HepG2 (cell line): ENCODE data around the gene ZNF740. TPM values are rescaled to one million over a fixed set of nuclear protein-coding genes. Genes with fewer than 3 reads are reported as not detected.
"Not testable (repeated sequence)": the region's sequence is repeated elsewhere in the genome, so short reads cannot be mapped to it uniquely, and the experiment has no call there.

ENCODE experiments used
- ATAC-seq: fragments of 200-7000 bp; cut with Tn5 transposase; 3 replicates; pipeline ENCODE4 v1.9.1; 2020; ENCODE audit warnings: mild to moderate bottlenecking, moderate library complexity
- BruUV-seq: library from RNA; stranded (reverse); fragments of 400-500 nt; replicated peaks from 2 replicates; lab custom pipeline; 2021; lab: Mats Ljungman, UMichigan
- CTCF ChIA-PET: fragments of 300-600 bp; formaldehyde crosslinking; extraction: SDS; loops from one replicate; lab custom pipeline; 2021; ENCODE audit warnings: low total read pairs, inconsistent platforms, low intra/inter-chr PET ratio; lab: Yijun Ruan, JAX
- POLR2A ChIA-PET: fragments of 350-600 bp; sonication (Branson Sonifier 250); formaldehyde crosslinking; loops from one replicate; lab custom pipeline; 2020; ENCODE audit warnings: antibody characterized with exemption, inconsistent platforms; lab: Yijun Ruan, JAX
- DNase-seq: peaks from one replicate; pipeline ENCODE4 v3.0.0-alpha.2; 2015; ENCODE audit warnings: low spot score
- FAIRE-seq: peaks from 3 replicates; lab custom pipeline; 2011; peaks lifted over from hg19 to GRCh38; lab: Jason Lieb, UNC
- H2AFZ ChIP-seq: one replicate; pipeline ENCODE4 v1.6.1; 2011; ENCODE audit warnings: low read length, inconsistent platforms
- H3K27ac ChIP-seq: fragments of 300-600 bp; 3 replicates; pipeline ENCODE4 v1.8.0; 2011; ENCODE audit warnings: mixed run types, mild to moderate bottlenecking, mixed read lengths, low read length, inconsistent platforms; ENCODE audit not compliant: insufficient read depth; ENCODE audit errors: extremely low read length
- H3K27me3 ChIP-seq, 2 experiments: fragments of 200-600 bp in 1 of 2; 2 replicates in 1 of 2; 3 replicates in 1 of 2; pipeline versions ENCODE4 v1.6.0 to v1.8.0; 2011; ENCODE audit warnings: low read length in 2 of 2, mild to moderate bottlenecking in 2 of 2, moderate library complexity in 2 of 2, inconsistent platforms in 1 of 2; ENCODE audit not compliant: insufficient read depth in 2 of 2, control insufficient read depth in 1 of 2
- H3K36me3 ChIP-seq, 2 experiments: fragments of 200-600 bp in 1 of 2; replicated peaks in 1 of 2; 2 replicates in 1 of 2; 3 replicates in 1 of 2; pipeline versions ENCODE4 v1.5.1 to v1.8.0; 2011; ENCODE audit warnings: low read length in 2 of 2, inconsistent platforms in 1 of 2; ENCODE audit not compliant: insufficient read depth in 2 of 2, control insufficient read depth in 1 of 2
- H3K4me1 ChIP-seq: 2 replicates; pipeline ENCODE4 v1.5.1; 2012; ENCODE audit warnings: low read length, inconsistent platforms; ENCODE audit not compliant: insufficient read depth
- H3K4me2 ChIP-seq: 2 replicates; pipeline ENCODE4 v1.6.0; 2011; ENCODE audit warnings: low read depth, low read length, inconsistent platforms
- H3K4me3 ChIP-seq, 3 experiments: fragments of 200-600 bp in 1 of 3; sonication (generic), shearing (Covaris generic) in 1 of 3; replicated peaks in 1 of 3; 2 replicates each; pipeline ENCODE4 v1.5.1; 2011 to 2016; ENCODE audit warnings: low read length in 3 of 3, inconsistent platforms in 2 of 3, low read depth in 2 of 3, mild to moderate bottlenecking in 2 of 3, control low read depth in 1 of 3, mixed read lengths in 1 of 3; ENCODE audit not compliant: insufficient read depth in 1 of 3
- H3K79me2 ChIP-seq: one replicate; pipeline ENCODE4 v1.6.1; 2011; ENCODE audit warnings: low read length, inconsistent platforms; ENCODE audit not compliant: insufficient read depth
- H3K9ac ChIP-seq: 2 replicates; pipeline ENCODE4 v1.6.0; 2011; ENCODE audit warnings: mild to moderate bottlenecking, low read depth, low read length, inconsistent platforms; ENCODE audit not compliant: insufficient read depth
- H3K9me3 ChIP-seq: 2 replicates; pipeline ENCODE4 v1.5.1; 2012; ENCODE audit warnings: mild to moderate bottlenecking, low read length
- H4K20me1 ChIP-seq: 2 replicates; pipeline ENCODE4 v1.6.0; 2011; ENCODE audit warnings: inconsistent platforms, mild to moderate bottlenecking, low read length, moderate library complexity; ENCODE audit not compliant: insufficient read depth
- BCL6 ChIP-seq: IDR thresholded peaks from 2 replicates; pipeline ENCODE4 v1.6.1; 2016; ENCODE audit warnings: missing genetic modification reagents, missing compliant biosample characterization
- HIVEP1 ChIP-seq: sonication (generic); formaldehyde crosslinking; IDR thresholded peaks from 2 replicates; pipeline ENCODE4 v1.4.0; 2020; ENCODE audit warnings: mild to moderate bottlenecking, missing genetic modification reagents
- MBNL3 ChIP-seq: fragments of 250-450 bp; sonication (Bioruptor Pico); conservative IDR thresholded peaks from 2 replicates; pipeline ENCODE4 v1.8.0; 2022; ENCODE audit warnings: mild to moderate bottlenecking, inconsistent platforms
- SATB2 ChIP-seq: sonication (generic); formaldehyde crosslinking; IDR thresholded peaks from 2 replicates; pipeline ENCODE4 v1.5.0; 2020; ENCODE audit warnings: missing genetic modification reagents
- ZFX ChIP-seq: sonication (generic); formaldehyde crosslinking; IDR thresholded peaks from 2 replicates; pipeline ENCODE4 v1.4.0; 2020; ENCODE audit warnings: mild to moderate bottlenecking, low read depth, missing genetic modification reagents, moderate library complexity
- ZMYM3 ChIP-seq: sonication (generic); formaldehyde crosslinking; IDR thresholded peaks from 2 replicates; pipeline ENCODE4 v1.5.1; 2020; ENCODE audit warnings: mild to moderate bottlenecking, missing genetic modification reagents
- ZNF333 ChIP-seq: sonication (generic); formaldehyde crosslinking; IDR thresholded peaks from 2 replicates; pipeline ENCODE4 v1.4.0; 2020; ENCODE audit warnings: mild to moderate bottlenecking, missing genetic modification reagents, borderline replicate concordance
- ZNF33B ChIP-seq: sonication (generic); formaldehyde crosslinking; IDR thresholded peaks from 2 replicates; pipeline ENCODE4 v1.5.1; 2020; ENCODE audit warnings: mild to moderate bottlenecking, missing genetic modification reagents
- ZNF484 ChIP-seq: sonication (generic); formaldehyde crosslinking; IDR thresholded peaks from 2 replicates; pipeline ENCODE4 v1.5.1; 2020; ENCODE audit warnings: mild to moderate bottlenecking, low read depth, missing genetic modification reagents, borderline replicate concordance
- ZNF530 ChIP-seq: sonication (generic); formaldehyde crosslinking; IDR thresholded peaks from 2 replicates; pipeline ENCODE4 v1.5.0; 2020; ENCODE audit warnings: low read depth, mild to moderate bottlenecking, missing genetic modification reagents
- ZNF572 ChIP-seq: sonication (generic); formaldehyde crosslinking; IDR thresholded peaks from 2 replicates; pipeline ENCODE4 v1.5.1; 2020; ENCODE audit warnings: mild to moderate bottlenecking, missing genetic modification reagents
- WGBS: methylation state at CpG from one replicate; pipeline ENCODE4 v1.1.6; 2017; ENCODE audit warnings: low lambda C conversion rate; 5-methylcytosine and 5-hydroxymethylcytosine counted together
- in situ Hi-C: cut with HindIII; loops from 2 replicates; pipeline ENCODE4 v1.10.0; 2017; ENCODE audit warnings: low pct_unique_long_range_greater_than_20kb; ENCODE audit not compliant: extremely low pct_ligation_motif_present
- intact Hi-C: fragments of 100-400 bp; cut with micrococcal nuclease; formaldehyde crosslinking; loops from one replicate; pipeline ENCODE4 v1.10.0; 2022; ENCODE audit not compliant: unreplicated experiment
- polyA plus RNA-seq, 8 experiments: library from polyadenylated mRNA; depleted of rRNA in 3 of 8; stranded (reverse) in 7 of 8; unstranded in 1 of 8; fragments of >200 nt; fragmentation: Illumina TruSeq in 4 of 8; extraction: Trizol in 4 of 8; gene quantifications; 2 replicates each; pipeline versions ENCODE4 v1.2.1 to v1.2.3, GENCODE V29; 2011 to 2016; ENCODE audit warnings: low read depth in 4 of 8, missing spikeins in 1 of 8, mixed read lengths in 1 of 8; ENCODE audit not compliant: insufficient read depth in 1 of 8
- total RNA-seq, 5 experiments: library from RNA; depleted of rRNA; stranded (reverse); fragments of >200 nt; fragmentation: Illumina TruSeq; extraction: Trizol; gene quantifications; 2 replicates each; pipeline ENCODE4 v1.2.3, GENCODE V29; 2016; ENCODE audit warnings: low read depth in 1 of 5
- TF ChIP-seq, protein P1 (sequence below): sonication (generic); formaldehyde crosslinking; IDR thresholded peaks from 2 replicates; pipeline ENCODE4 v1.4.0; 2020; ENCODE audit warnings: missing genetic modification reagents
- TF ChIP-seq, protein P2 (sequence below), 2 experiments: sonication (generic) in 1 of 2; formaldehyde crosslinking in 1 of 2; IDR thresholded peaks; 2 replicates each; pipeline versions ENCODE4 v1.5.1 to v1.6.1; 2011 to 2020; ENCODE audit warnings: borderline replicate concordance in 1 of 2, low read depth in 1 of 2, low read length in 1 of 2, mild to moderate bottlenecking in 1 of 2, missing genetic modification reagents in 1 of 2, moderate library complexity in 1 of 2
- TF ChIP-seq, protein P3 (sequence below): sonication (generic); formaldehyde crosslinking; IDR thresholded peaks from 2 replicates; pipeline ENCODE4 v1.4.0; 2020; ENCODE audit warnings: low read depth, mild to moderate bottlenecking, missing genetic modification reagents

The ZNF740 gene
- total and polyA plus RNA-seq, 2 of the 13 experiments (the other 11 are each of a cell fraction or from before 2014, with no cell fraction given) = 16.9 to 19.0 TPM

DNA sequence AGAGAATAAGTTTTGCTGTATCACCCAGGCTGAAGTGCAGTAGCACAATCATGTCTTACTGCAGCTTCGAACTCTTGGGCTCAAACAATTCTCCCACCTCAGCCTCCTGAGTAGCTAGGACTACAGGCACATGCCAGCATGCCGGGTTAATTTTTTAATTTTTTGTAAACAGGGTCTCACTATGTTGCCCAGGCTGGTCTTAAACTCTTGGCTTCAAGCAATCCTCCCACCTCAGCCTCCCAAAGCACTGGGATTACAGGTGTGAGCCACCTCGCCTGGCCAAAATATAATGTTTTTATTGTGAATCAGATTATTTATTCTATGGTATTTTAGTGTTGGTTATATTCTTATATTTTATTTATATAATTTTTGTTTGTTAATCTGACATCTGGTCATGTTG, 3.8 kb upstream of the ZNF740 start:
- peaks cover under 1% of the 10 kb centered on the region in 2 experiments; a peak in 1 of 5 replicates for H3K36me3 ChIP-seq
- DNase-seq (no peak), FAIRE-seq (no peak), ATAC-seq (no peak)
- 96% methylated on average over 3 of the region's 3 CpGs for WGBS
- no peak overlapping the region for H3K4me2 ChIP-seq
- peaks cover 42% of the 10 kb centered on the region for H3K4me1 ChIP-seq
- CTCF ChIA-PET = no interaction called here
- no peak overlapping the region for H2AFZ ChIP-seq
- BruUV-seq = no TSS peak
- H4K20me1 ChIP-seq = no peaks in the 10 kb centered on the region; the same call in 1 of the 2 replicates
- peaks cover 8% of the 10 kb centered on the region for H3K79me2 ChIP-seq
- in situ Hi-C loops (no loop called here), intact Hi-C loops (no loop called here)
- no peak overlapping the region for H3K9ac ChIP-seq
- no peaks in the 10 kb centered on the region for H3K9me3 ChIP-seq
- POLR2A ChIA-PET = interaction anchor here (2.2 kb wide), 1 partner anchor 18 kb away, joined by 5 read pairs; no protein-coding TSS in a partner anchor
- no peak for TF ChIP-seq ZNF484 (CRISPR knock-in tag)
- no peak for TF ChIP-seq ZMYM3 (CRISPR knock-in tag)
- TF ChIP-seq ZNF33B = no peak
- TF ChIP-seq, protein P1, sequence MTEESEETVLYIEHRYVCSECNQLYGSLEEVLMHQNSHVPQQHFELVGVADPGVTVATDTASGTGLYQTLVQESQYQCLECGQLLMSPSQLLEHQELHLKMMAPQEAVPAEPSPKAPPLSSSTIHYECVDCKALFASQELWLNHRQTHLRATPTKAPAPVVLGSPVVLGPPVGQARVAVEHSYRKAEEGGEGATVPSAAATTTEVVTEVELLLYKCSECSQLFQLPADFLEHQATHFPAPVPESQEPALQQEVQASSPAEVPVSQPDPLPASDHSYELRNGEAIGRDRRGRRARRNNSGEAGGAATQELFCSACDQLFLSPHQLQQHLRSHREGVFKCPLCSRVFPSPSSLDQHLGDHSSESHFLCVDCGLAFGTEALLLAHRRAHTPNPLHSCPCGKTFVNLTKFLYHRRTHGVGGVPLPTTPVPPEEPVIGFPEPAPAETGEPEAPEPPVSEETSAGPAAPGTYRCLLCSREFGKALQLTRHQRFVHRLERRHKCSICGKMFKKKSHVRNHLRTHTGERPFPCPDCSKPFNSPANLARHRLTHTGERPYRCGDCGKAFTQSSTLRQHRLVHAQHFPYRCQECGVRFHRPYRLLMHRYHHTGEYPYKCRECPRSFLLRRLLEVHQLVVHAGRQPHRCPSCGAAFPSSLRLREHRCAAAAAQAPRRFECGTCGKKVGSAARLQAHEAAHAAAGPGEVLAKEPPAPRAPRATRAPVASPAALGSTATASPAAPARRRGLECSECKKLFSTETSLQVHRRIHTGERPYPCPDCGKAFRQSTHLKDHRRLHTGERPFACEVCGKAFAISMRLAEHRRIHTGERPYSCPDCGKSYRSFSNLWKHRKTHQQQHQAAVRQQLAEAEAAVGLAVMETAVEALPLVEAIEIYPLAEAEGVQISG (CRISPR knock-in tag) = no peak
- TF ChIP-seq ZFX = no peak
- TF ChIP-seq SATB2 (CRISPR knock-in tag) = no peak
- TF ChIP-seq BCL6 (CRISPR knock-in tag) = no peak
- TF ChIP-seq ZNF572 = no peak
- TF ChIP-seq, protein P2, sequence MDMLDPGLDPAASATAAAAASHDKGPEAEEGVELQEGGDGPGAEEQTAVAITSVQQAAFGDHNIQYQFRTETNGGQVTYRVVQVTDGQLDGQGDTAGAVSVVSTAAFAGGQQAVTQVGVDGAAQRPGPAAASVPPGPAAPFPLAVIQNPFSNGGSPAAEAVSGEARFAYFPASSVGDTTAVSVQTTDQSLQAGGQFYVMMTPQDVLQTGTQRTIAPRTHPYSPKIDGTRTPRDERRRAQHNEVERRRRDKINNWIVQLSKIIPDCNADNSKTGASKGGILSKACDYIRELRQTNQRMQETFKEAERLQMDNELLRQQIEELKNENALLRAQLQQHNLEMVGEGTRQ (IDR thresholded peaks at IDR 0.05; ENCODE audit: low read depth, low read length) = no peak
- TF ChIP-seq, protein P2 (CRISPR knock-in tag; IDR thresholded peaks at IDR 0.05; ENCODE audit: borderline replicate concordance) = no peak
- TF ChIP-seq, protein P3, sequence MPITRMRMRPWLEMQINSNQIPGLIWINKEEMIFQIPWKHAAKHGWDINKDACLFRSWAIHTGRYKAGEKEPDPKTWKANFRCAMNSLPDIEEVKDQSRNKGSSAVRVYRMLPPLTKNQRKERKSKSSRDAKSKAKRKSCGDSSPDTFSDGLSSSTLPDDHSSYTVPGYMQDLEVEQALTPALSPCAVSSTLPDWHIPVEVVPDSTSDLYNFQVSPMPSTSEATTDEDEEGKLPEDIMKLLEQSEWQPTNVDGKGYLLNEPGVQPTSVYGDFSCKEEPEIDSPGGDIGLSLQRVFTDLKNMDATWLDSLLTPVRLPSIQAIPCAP = no peak
- no peak for TF ChIP-seq ZNF530 (CRISPR knock-in tag)
- no peak for TF ChIP-seq MBNL3
- TF ChIP-seq ZNF333 = no peak
- no peak for TF ChIP-seq HIVEP1
- H3K27ac ChIP-seq = no peak overlapping the region
- H3K4me3 ChIP-seq = no peak overlapping the region
- H3K27me3 ChIP-seq = no peaks in the 10 kb centered on the region; a peak in 1 of 5 replicates

DNA sequence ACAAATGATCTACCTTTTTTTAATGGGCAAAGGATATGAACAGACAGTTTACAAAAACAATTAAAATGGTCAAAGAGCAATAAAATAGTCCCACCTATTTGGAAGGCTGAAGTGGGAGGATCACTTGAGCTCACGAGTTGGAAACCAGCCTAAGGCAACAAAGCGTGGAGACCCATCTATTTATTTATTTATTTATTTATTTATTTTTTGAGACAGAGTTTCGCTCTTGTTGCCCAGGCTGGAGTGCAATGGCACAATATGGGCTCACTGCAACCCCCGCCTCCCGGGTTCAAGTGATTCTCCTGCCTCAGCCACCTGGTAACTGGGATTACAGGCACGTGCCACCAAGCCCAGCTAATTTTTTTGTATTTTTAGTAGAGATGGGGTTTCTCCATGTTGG, 3.1 kb upstream of the ZNF740 start:
- H3K9ac ChIP-seq, ATAC-seq, H3K36me3 ChIP-seq, BruUV-seq, intact Hi-C loops, H3K27ac ChIP-seq, FAIRE-seq, POLR2A ChIA-PET, H3K9me3 ChIP-seq, H3K4me2 ChIP-seq, H4K20me1 ChIP-seq, in situ Hi-C loops, H2AFZ ChIP-seq, DNase-seq, H3K4me3 ChIP-seq, H3K27me3 ChIP-seq, CTCF ChIA-PET: not testable (repeated sequence)
- Histone ChIP-seq H3K4me1 (peaks cover 44% of the 10 kb centered on the region), H3K79me2 (peaks cover 15% of the 10 kb centered on the region)
- 95% methylated on average over 6 of the region's 6 CpGs for WGBS
